GM06990 (cell line): ENCODE measurements around the gene SPDEF.

ENCODE experiments used
- DNase-seq: peaks from one replicate; pipeline ENCODE4 v3.0.0-alpha.2; 2011; ENCODE audit not compliant: insufficient read length; ENCODE audit errors: extremely low read depth
- H3K27me3 ChIP-seq: replicated peaks from 2 replicates; pipeline ENCODE4 v1.6.0; 2011; ENCODE audit warnings: low read length; ENCODE audit not compliant: control insufficient read depth, insufficient read depth
- H3K36me3 ChIP-seq: 2 replicates; pipeline ENCODE4 v1.5.1; 2011; ENCODE audit warnings: low read length; ENCODE audit not compliant: control insufficient read depth, insufficient read depth
- H3K4me3 ChIP-seq: replicated peaks from 2 replicates; pipeline ENCODE4 v1.5.1; 2011; ENCODE audit warnings: low read depth, mild to moderate bottlenecking, control low read depth, low read length
- TF ChIP-seq, protein P1 (sequence below): IDR thresholded peaks from 2 replicates; pipeline ENCODE4 v1.5.1; 2011; ENCODE audit warnings: low read length, control low read depth, mild to moderate bottlenecking, inconsistent platforms; ENCODE audit not compliant: insufficient read depth, poor library complexity, severe bottlenecking

SPDEF gene

GRCh38 chr6:34585512-34586061, 29.5 kb upstream of the SPDEF start:
- no peak for DNase-seq
- no peak overlapping the region for H3K4me3 ChIP-seq
- peaks cover 29% of the 10 kb centered on the region for H3K36me3 ChIP-seq
- TF ChIP-seq, protein P1, sequence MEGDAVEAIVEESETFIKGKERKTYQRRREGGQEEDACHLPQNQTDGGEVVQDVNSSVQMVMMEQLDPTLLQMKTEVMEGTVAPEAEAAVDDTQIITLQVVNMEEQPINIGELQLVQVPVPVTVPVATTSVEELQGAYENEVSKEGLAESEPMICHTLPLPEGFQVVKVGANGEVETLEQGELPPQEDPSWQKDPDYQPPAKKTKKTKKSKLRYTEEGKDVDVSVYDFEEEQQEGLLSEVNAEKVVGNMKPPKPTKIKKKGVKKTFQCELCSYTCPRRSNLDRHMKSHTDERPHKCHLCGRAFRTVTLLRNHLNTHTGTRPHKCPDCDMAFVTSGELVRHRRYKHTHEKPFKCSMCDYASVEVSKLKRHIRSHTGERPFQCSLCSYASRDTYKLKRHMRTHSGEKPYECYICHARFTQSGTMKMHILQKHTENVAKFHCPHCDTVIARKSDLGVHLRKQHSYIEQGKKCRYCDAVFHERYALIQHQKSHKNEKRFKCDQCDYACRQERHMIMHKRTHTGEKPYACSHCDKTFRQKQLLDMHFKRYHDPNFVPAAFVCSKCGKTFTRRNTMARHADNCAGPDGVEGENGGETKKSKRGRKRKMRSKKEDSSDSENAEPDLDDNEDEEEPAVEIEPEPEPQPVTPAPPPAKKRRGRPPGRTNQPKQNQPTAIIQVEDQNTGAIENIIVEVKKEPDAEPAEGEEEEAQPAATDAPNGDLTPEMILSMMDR: no peak
- H3K27me3 ChIP-seq: no peaks in the 10 kb centered on the region

- Histone ChIP-seq H3K4me3 (no peak overlapping the region), H3K36me3 (peaks cover 29% of the 10 kb centered on the region), H3K27me3 (no peaks in the 10 kb centered on the region)
- DNase-seq: no peak
- TF ChIP-seq, protein P1: no peak
These were observed 29.0 kb upstream of the SPDEF start for GRCh38 chr6:34585108-34585507.

DNA sequence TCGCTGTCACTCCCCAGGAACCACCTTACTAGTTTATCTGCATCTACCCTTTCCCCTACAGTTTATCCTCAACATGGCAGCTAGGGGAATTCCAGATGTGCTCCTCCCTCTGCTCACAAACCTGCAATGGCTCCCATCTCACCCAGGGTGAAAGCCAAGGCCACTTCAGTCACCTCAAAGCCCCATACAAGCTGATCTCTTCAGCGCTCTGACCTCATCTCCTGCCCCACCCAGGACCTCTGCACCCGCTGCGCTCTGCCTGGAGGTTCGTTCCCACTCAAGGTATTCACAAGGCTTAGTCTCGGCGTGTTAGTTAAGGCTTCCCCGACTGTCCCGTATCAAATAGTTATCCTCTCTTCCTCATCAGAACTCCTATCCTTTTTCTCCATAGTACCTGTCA, 28.6 kb upstream of the SPDEF start:
- Histone ChIP-seq H3K36me3 (peaks cover 27% of the 10 kb centered on the region), H3K27me3 (no peaks in the 10 kb centered on the region), H3K4me3 (no peak overlapping the region)
- TF ChIP-seq, protein P1: no peak
- DNase-seq: no peak

GRCh38 chr6:34583861-34584604, 27.9 kb upstream of the SPDEF start:
- TF ChIP-seq, protein P1: no peak
- peaks cover 26% of the 10 kb centered on the region for H3K36me3 ChIP-seq
- no peak overlapping the region for H3K4me3 ChIP-seq
- DNase-seq: no peak
- H3K27me3 ChIP-seq: no peaks in the 10 kb centered on the region

GRCh38 chr6:34583461-34583860, 27.3 kb upstream of the SPDEF start:
- DNase-seq: no peak
- no peaks in the 10 kb centered on the region for H3K27me3 ChIP-seq
- H3K4me3 ChIP-seq: no peak overlapping the region
- TF ChIP-seq, protein P1: peak; percentile 23
- peaks cover 20% of the 10 kb centered on the region for H3K36me3 ChIP-seq
